HL-60/S4 treated with phorbol 12-myristate 13-acetate at 8.2 ng/mL for 4 days and 3 days (cell line): ENCODE results near the gene MARCHF10.

ENCODE experiments used
- in situ Hi-C: fragments of 300-500 bp; cut with MboI; formaldehyde crosslinking; loops from 2 replicates; pipeline ENCODE4 v1.15.0; 2022; ENCODE audit warnings: low sequenced_read_pairs

MARCHF10 gene

GRCh38 chr17:62755141-62755851, 52.8 kb downstream of the MARCHF10 start:
- in situ Hi-C loops = no loop called here

DNA sequence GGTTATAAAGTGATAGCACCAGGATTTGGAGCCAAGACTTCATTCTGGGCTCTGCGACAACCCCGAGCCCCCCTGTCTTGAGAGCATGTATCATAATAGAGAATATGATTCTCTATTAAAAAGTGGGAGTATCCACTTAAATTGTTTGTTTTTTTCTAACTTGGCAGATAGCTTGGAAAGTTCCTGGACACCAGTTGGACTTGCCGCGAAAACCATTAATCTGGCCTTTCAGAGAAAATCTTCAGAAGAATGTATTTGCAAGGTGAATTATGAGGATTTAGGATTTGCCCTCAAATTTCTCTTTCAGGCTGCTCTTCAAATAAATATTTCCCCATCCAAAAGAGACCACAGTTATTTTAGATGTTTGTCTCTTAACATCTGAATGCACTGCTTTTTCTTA, 53.5 kb downstream of the MARCHF10 start:
- in situ Hi-C loops = no loop called here

DNA sequence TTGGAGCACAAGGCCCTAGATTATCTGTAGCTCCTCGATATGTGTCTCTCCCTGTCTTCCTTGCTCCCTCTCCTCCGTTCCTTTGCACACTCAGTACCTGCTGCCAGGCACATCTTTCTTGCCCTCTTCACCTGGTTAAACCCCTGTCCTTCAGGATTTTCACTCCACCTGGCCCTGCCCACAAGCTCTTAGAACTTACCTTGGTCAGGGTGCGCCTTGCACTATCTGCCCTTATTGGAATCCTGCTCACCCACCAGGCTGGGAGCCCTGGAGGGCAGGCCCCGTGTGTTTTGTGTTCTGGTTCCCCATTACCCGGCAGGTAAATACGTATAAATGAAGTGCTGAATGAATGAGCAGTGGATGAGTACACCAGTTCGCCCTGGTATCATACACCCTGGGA, 54.6 kb downstream of the MARCHF10 start:
- in situ Hi-C loops = no loop called here

DNA sequence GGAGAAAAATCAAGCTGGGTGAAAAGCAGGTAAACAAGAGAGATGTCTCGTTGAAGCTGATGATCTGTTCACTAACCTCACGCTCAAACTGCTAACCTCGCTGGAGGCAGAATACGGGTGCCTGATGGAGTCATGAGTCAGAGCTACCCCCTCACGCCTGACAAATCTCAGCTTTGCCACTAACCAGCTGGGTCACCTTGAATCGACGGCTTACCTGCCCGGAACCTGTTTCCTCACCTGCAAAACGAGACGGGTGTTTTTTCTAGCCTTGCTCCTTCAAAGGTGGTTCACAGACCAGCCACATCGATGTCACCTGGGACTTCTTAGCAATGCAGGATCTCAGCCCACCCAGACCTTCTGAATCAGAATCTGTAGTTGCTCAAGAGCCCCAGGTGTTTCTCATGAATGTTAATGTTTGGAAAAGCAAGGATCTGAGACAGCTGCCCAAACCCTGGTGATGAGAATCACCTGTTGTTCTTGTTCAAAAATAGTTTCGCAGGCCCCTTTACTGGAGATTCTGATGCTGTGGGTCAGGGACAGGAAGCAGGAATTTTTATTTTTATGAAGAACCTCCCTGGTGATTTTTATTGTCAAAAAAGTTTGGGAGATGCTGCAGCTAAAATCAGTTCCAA, 56.9 kb downstream of the MARCHF10 start:
- in situ Hi-C loops = no loop called here

DNA sequence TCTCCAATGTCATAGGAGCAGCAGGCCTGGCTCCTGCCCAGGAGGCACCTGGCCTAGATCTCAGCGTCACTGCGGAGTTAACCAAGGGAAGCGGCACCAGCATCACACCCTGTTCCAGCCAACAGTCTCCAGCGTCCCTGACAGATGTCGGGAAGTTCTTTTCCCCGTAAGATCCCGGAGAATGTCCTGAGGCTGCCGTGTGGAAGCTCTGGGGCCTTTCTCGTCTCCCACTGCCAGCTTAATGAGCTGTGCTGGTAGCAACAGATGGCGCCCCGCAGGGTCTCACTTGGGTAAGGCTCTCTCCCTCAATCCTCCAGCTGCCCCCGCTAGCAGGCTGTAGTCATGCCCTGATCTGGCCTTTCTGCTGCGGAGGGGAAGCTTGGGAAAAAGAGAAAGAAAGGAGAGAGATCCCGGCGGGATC, 57.5 kb downstream of the MARCHF10 start:
- in situ Hi-C loops = no loop called here

- in situ Hi-C loops = no loop called here
These were observed 58.2 kb downstream of the MARCHF10 start for GRCh38 chr17:62749926-62750325.

- in situ Hi-C loops = no loop called here
These were observed 61.2 kb downstream of the MARCHF10 start for GRCh38 chr17:62746941-62747340.

DNA sequence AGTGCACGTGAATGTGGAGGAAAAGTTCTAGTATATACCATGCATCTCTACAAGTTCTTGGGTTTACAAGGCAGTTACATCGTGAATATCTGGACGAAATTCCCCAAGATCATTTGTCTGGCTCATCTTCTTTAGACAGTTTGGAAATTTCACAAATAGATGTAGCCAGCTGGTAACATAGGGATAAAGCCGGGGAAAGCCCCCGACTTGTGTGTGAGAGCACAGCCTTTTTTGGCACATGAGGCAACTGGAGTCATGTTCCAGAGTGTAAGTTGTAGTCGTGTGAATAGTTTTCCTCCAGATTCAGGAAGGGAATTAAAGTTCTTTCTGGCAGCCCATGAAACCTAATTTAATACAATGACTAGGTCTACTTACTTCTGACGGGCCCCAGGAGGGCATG, 62.3 kb downstream of the MARCHF10 start:
- in situ Hi-C loops = no loop called here

DNA sequence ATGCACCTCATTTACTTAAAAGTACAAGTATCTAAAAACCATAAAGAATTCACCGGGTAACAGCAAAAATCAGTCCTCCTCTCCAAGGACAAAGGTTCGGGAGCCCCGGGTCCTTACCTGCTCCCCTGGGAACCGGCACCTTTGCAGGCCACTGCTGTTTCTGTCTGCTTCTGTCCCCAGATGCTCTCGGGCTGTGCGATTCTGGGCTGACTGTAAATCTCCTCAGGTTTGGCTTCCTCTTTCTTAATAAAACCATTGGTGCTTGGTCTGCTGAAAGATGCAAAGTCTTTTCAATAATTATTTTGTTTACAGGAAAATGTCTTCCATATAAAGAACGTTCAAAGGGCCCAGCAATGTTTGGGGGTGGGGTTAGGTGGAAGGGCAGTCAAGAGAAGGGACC, 63.9 kb downstream of the MARCHF10 start:
- in situ Hi-C loops = no loop called here

DNA sequence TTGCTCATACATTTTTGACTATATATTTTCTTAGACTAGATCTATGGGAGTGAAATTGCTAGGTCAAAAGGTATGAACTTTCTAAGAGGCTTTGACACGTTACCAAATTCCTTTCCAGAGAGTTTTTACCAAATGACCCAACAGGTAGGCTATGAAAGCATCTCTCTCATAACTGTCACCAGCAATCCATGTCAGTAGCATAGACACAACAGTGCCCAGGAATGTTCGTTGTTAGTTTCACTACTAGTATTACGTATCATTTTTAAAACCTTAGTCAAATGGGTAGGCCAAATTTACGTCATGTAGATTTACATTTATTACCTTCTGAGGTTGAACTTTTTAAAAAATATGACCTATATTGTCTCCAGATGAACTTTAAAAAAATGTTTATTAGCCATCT, 66.8 kb downstream of the MARCHF10 start:
- in situ Hi-C loops = no loop called here

DNA sequence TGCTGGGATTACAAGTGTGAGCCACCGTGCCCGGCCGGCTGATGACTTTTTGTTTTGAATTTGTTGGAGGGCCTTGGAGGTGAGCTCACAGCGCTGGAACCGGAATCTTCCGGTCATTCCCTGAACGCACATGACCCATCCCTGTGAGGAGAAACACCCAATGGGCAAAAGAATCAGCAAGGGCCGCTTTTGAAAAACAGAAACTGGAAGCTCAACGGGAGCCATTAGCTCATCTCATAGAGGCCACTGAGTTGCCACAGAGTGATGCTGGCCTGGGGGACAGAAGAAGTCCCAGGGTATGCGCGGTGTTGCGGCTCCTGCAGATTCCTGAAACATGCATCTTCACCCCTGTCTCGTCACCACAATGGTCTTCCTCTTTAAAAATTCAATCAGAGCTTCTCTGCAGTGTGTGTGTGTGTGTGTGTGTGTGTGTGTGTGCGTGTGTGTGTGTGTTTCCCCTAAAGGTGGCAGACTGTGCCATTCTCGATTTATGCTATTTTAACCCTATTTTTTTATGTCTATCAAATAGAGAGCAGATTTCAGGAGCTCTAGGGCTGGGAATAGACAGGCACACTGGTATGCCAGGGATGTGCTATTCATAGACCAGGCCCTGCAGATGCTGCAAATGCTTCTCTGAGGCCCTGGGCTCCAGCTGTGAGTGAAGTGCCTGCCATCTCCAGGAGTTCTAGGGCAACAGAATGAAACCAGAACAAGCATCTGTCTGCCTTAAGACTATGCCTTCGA, 68.3 kb downstream of the MARCHF10 start:
- in situ Hi-C loops = no loop called here

DNA sequence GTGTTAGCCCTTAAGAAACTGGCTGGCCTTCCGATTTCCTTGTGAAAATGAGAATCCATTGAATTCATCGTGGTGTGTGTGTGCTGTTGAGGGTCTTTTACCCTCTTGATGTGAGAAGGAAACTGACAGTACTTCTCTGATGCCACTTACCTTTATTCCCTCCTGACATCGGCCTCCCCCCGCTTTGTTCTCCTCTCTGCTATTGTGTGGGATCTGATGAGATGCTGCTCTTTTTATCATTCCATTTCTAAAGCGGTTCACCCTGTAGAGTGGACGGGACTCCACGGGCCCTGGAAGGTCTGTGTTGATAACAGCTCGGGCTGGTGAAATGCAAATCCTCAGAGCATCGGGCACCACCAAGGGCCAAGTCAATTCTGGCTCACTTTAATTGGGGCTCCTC, 69.8 kb downstream of the MARCHF10 start:
- in situ Hi-C loops = no loop called here

DNA sequence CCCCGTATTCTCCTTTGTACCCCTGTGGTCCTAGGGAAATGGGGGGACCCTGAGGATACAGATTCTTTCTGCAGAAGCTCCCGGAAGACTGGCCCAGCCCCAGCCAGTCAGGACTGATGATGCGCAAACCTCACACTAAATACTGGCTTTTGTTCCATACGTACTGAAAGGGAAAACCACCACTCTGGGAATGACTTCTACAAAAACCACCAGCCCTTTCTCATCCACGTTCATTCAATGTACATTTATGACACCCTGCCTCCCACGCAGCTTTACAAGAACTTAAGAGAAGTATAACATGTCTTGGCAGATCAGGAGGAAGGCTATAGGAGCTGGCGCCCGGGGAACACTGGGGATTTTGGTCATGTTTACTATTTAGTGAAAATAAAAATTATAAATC, 70.6 kb downstream of the MARCHF10 start:
- in situ Hi-C loops = no loop called here

- in situ Hi-C loops = no loop called here
These were observed 73.0 kb downstream of the MARCHF10 start for GRCh38 chr17:62735044-62735651.

DNA sequence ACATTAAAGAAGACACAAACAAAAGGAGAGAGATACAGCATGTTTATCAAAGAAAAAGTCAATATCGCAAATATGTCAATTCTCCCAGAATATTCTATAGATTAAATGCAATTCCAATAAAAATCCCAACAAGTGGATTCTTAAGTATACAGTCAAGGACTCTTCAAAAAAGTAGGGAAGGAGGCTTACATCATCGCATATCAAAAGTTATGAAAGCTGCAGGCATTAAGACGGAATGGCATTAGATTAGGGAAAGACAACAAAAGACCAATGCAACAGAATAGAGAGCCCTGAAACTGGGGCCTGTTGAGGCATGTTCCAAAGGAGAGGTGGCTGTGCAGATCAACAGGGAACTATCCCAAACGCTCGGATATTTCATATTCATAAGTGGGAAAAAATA, 76.0 kb downstream of the MARCHF10 start:
- in situ Hi-C loops = no loop called here

DNA sequence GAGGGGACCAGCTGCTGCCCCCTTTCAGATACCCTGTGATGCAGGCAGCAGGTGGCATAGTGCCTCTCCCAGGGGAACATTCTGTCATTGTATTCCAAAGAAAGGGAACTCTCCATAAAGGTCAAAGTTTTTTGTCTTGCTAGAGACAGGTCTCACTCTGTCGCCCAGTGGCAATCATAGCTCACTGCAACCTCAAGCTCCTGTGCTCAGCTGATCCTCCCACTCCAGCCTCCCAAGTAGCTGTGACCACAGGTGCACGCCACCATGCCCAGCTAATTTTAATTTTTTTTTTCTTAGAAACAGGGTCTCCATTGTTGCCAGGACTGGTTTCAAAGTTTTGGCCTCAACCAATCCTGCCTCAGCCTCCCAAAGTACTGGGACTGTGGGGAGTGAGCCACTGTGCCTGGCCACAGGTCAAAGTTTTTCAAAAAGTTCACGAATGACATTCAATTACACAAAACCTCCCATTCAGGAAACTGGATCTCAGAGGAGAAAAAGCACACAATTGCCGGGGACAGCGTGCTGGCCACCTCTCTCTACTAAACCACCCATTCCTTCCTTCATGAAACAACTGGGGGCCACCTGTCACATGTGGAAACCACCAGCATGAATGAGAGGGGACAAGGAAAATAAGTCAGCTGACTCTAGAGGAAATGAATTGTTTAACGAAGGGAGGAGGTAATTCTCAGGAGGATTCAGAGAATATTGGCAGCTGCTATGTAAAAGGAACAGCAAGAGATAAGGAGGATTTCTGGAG, 80.0 kb downstream of the MARCHF10 start:
- in situ Hi-C loops = no loop called here

DNA sequence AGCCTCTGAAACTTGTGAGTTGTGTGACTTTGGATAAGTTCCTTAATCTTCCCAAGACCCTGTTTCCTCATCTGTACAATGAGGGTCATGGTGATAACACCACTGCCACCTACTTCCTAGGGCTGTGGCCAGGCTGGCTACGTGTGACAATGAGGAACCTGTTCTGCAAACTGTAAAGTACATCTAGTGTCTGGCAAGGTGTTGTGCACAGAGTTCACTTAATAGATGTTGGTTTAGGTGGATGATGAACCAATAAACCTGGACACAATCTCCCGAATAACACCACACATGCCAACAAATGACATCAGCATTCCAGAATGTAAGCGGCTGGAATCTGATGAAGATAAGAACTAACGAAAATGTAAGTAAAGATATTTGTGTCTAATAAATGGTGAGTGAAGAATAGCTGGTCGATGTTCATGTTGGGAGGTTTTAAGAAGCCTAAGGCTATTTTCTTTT, 82.3 kb downstream of the MARCHF10 start:
- in situ Hi-C loops = no loop called here

DNA sequence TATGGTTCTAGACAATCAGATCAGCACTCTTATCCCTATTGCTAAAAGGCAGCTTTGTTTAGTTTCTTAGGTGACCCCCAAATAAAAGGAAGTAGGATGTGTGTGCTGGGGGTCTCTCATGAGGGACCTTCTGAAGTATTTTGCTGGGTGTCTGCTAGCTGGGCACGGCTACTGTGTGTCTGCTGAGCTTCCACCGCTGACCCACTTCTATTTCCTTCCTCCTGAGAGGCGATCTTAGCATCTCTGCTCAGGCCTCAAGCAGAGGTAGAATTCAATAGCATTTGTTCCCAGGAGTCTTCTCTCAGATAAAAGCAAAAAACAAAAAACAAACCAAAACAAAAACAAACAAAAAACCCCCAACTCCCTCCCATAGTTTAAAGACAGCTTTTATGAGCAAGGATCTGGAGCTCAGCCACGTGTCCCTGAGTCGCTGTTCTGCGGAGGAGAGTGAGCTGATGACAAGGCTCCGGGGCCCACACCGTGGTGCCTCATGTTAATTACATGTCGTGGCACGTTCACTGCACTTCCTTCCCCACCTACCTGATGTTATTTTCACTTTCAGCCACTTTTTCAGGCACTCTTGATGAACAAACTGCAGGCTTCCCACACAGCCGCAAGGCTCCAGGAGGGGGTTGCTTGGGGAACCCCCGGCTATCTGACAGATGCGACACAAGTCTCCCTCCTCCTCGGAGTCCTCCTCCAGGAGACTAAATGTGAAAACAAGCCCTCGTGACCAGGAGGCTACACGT, 83.5 kb downstream of the MARCHF10 start:
- in situ Hi-C loops = no loop called here

- in situ Hi-C loops = no loop called here
These were observed 84.3 kb downstream of the MARCHF10 start for GRCh38 chr17:62723842-62724241.

GRCh38 chr17:62722625-62723024, 85.5 kb downstream of the MARCHF10 start:
- in situ Hi-C loops = no loop called here
